HG03442 (cell line): Measurements from ENCODE around the gene EHBP1.
"Not testable (repeated sequence)": the region's sequence is repeated elsewhere in the genome, so short reads cannot be mapped to it uniquely, and the experiment has no call there.

Source experiments
- ATAC-seq: cut with Tn5 transposase; IDR thresholded peaks from one replicate; pipeline ENCODE4 v1.9.1; 2021; ENCODE audit warnings: mild to moderate bottlenecking, moderate library complexity; ENCODE audit not compliant: unreplicated experiment

The EHBP1 gene

GRCh38 chr2:62704654-62705006, 883 bp upstream of the EHBP1 start:
- ATAC-seq: no peak

GRCh38 chr2:62705859-62706720, 577 bp downstream of the EHBP1 start:
- no peak for ATAC-seq

- ATAC-seq: no peak
Observed at GRCh38 chr2:62706721-62707521, 1.4 kb downstream of the EHBP1 start.

GRCh38 chr2:62708751-62709150, 3.2 kb downstream of the EHBP1 start:
- no peak for ATAC-seq

- no peak for ATAC-seq
Observed at GRCh38 chr2:62711832-62712494, 6.5 kb downstream of the EHBP1 start.

- ATAC-seq: not testable (repeated sequence)
Observed at GRCh38 chr2:62713196-62713595, 7.7 kb downstream of the EHBP1 start.

GRCh38 chr2:62713837-62714236, 8.3 kb downstream of the EHBP1 start:
- no peak for ATAC-seq

GRCh38 chr2:62716768-62717167, 11.3 kb downstream of the EHBP1 start:
- ATAC-seq: no peak

GRCh38 chr2:62717503-62718081, 12.1 kb downstream of the EHBP1 start:
- no peak for ATAC-seq

GRCh38 chr2:62718225-62718822, 12.8 kb downstream of the EHBP1 start:
- ATAC-seq: no peak

GRCh38 chr2:62719757-62720156, 14.2 kb downstream of the EHBP1 start:
- no peak for ATAC-seq

GRCh38 chr2:62722679-62723078, 17.2 kb downstream of the EHBP1 start:
- ATAC-seq: no peak

- no peak for ATAC-seq
Observed at GRCh38 chr2:62723253-62723652, 17.7 kb downstream of the EHBP1 start.

GRCh38 chr2:62724106-62724505, 18.6 kb downstream of the EHBP1 start:
- ATAC-seq: no peak

GRCh38 chr2:62724886-62725711, 19.6 kb downstream of the EHBP1 start:
- no peak for ATAC-seq

- no peak for ATAC-seq
Observed at GRCh38 chr2:62725712-62726055, 20.2 kb downstream of the EHBP1 start.

GRCh38 chr2:62727259-62727867, 21.9 kb downstream of the EHBP1 start:
- no peak for ATAC-seq

- no peak for ATAC-seq
Observed at GRCh38 chr2:62727876-62728566, 22.5 kb downstream of the EHBP1 start.

- no peak for ATAC-seq
Observed at GRCh38 chr2:62731275-62731674, 25.8 kb downstream of the EHBP1 start.
